ENCODE results near the gene UBC.

Gene UBC

GRCh38 chr12:124917135-124917840, 2.8 kb upstream of the UBC start:
- Histone ChIP-seq H3K4me1 (ENCODE audit: control insufficient read depth in 2 of 2, insufficient read depth in 1 of 2, low read depth in 1 of 2, low read length in 2 of 2) (peaks cover 31 to 34% of the 10 kb centered on the region in 2 donors), H3K27me3 (ENCODE audit: control insufficient read depth in 3 of 3, insufficient read depth in 3 of 3, low read depth in 1 of 3, low read length in 3 of 3) (no peaks in the 10 kb centered on the region), H2AFZ (ENCODE audit: low read length) (peak overlapping the region; percentile 68), H3K36me3 (replicated peaks in 1 of 2; ENCODE audit: control insufficient read depth in 2 of 2, insufficient read depth in 2 of 2, low read length in 2 of 2) (peaks cover 7 to 19% of the 10 kb centered on the region in 2 donors), H3K4me2 (ENCODE audit: insufficient read depth, low read length, poor library complexity, severe bottlenecking) (peak overlapping the region; percentile 70), H3K14ac (ENCODE audit: low read length) (no peak overlapping the region), H4K8ac (ENCODE audit: low read depth, low read length) (no peak overlapping the region), H3K23ac (ENCODE audit: low read depth, low read length, poor library complexity) (no peak overlapping the region), H2BK120ac (ENCODE audit: low read depth, low read length) (no peak overlapping the region), H3K79me1 (ENCODE audit: low read depth, low read length) (peaks cover 7% of the 10 kb centered on the region), H2BK5ac (ENCODE audit: low read length) (no peak overlapping the region), H2BK15ac (ENCODE audit: low read length) (no peak overlapping the region), H3K4me3 (ENCODE audit: low read length in 2 of 2) (peak overlapping the region in 1 of 2 donors; percentile 42), H3K9me3 (replicated peaks in 1 of 2; ENCODE audit: control insufficient read depth in 2 of 2, insufficient read depth in 1 of 2, low read depth in 1 of 2, low read length in 2 of 2) (no peaks in the 10 kb centered on the region), H3K9ac (ENCODE audit: low read depth, low read length, poor library complexity) (no peak overlapping the region), H3K4ac (ENCODE audit: low read length) (no peak overlapping the region), H3K18ac (ENCODE audit: low read length) (peak overlapping the region; percentile 92), H2AK5ac (ENCODE audit: low read depth, low read length) (no peak overlapping the region), H3K27ac (replicated peaks; ENCODE audit: low read length) (peak overlapping the region; percentile 98), H4K91ac (ENCODE audit: low read depth, low read length, poor library complexity) (no peak overlapping the region), H2BK12ac (ENCODE audit: low read length) (no peak overlapping the region)
- DNase-seq (ENCODE audit: low spot score): peak; percentile 95
- no CpG with 5 or more reads among the region's 19 CpGs for WGBS, 2 donors (ENCODE audit: extremely low coverage in 2 of 2, insufficient read length in 2 of 2, insufficient replicate concordance in 1 of 2)

DNA sequence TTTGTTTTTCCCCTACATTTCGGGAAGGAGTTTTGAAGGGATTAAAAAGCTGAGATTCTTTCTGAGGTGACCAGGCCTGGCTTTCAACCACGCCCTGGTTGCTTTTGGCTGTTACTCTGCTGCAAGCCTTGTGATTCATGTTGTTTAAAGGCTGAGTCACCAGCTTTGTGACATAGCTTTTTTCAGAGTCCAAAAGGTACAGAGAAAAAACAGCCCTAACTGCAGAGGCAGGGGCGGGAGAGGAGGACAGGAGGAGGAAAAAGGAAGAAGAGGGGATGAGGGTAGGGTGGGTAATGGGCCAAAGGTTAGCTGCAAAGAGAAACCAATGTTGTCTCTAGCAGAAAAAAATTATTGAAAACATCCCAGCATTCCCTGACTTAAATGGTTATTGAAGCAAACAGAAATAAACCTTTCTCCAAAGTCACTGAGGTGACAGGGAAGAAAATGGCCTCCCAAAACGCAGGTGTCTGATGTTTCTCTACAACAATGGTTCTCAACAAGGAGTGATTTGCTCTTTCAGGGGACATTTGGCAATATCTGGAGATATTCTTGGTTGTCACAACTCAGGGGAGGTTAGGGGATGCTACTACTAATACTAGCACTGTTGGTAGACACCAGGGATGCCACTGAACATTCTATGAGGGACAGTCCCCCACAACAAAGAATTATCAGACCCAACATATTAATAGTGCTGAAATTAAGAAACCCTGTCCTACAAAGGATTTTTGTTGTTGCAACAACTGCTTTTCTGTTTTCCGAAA, 2.1 kb upstream of the UBC start:
- no peak overlapping the region for H3K4ac ChIP-seq (ENCODE audit: low read length)
- no peak overlapping the region for H2AK5ac ChIP-seq (ENCODE audit: low read depth, low read length)
- no peak for DNase-seq (ENCODE audit: low spot score)
- no peak overlapping the region for H2BK5ac ChIP-seq (ENCODE audit: low read length)
- peak overlapping the region; percentile 30 for H3K18ac ChIP-seq (ENCODE audit: low read length)
- no peaks in the 10 kb centered on the region for H3K27me3 ChIP-seq (ENCODE audit: control insufficient read depth in 3 of 3, insufficient read depth in 3 of 3, low read depth in 1 of 3, low read length in 3 of 3)
- no CpG with 5 or more reads among the region's 5 CpGs for WGBS, 2 donors (ENCODE audit: extremely low coverage in 2 of 2, insufficient read length in 2 of 2, insufficient replicate concordance in 1 of 2)
- peaks cover 7% of the 10 kb centered on the region for H3K79me1 ChIP-seq (ENCODE audit: low read depth, low read length)
- H3K36me3 ChIP-seq (replicated peaks in 1 of 2; ENCODE audit: control insufficient read depth in 2 of 2, insufficient read depth in 2 of 2, low read length in 2 of 2): peaks cover 9 to 21% of the 10 kb centered on the region in 2 donors
- no peaks in the 10 kb centered on the region for H3K9me3 ChIP-seq (replicated peaks in 1 of 2; ENCODE audit: control insufficient read depth in 2 of 2, insufficient read depth in 1 of 2, low read depth in 1 of 2, low read length in 2 of 2)
- peaks cover 29 to 34% of the 10 kb centered on the region in 2 donors for H3K4me1 ChIP-seq (ENCODE audit: control insufficient read depth in 2 of 2, insufficient read depth in 1 of 2, low read depth in 1 of 2, low read length in 2 of 2)
- H3K4me2 ChIP-seq (ENCODE audit: insufficient read depth, low read length, poor library complexity, severe bottlenecking): peak overlapping the region; percentile 23
- no peak overlapping the region for H3K9ac ChIP-seq (ENCODE audit: low read depth, low read length, poor library complexity)
- H3K14ac ChIP-seq (ENCODE audit: low read length): no peak overlapping the region
- H3K27ac ChIP-seq (replicated peaks; ENCODE audit: low read length): peak overlapping the region; percentile 94
- H2AFZ ChIP-seq (ENCODE audit: low read length): peak overlapping the region; percentile 31
- H2BK120ac ChIP-seq (ENCODE audit: low read depth, low read length): no peak overlapping the region
- no peak overlapping the region for H2BK12ac ChIP-seq (ENCODE audit: low read length)
- H2BK15ac ChIP-seq (ENCODE audit: low read length): no peak overlapping the region
- H4K8ac ChIP-seq (ENCODE audit: low read depth, low read length): no peak overlapping the region
- H4K91ac ChIP-seq (ENCODE audit: low read depth, low read length, poor library complexity): no peak overlapping the region
- peak overlapping the region in 1 of 2 donors; percentile 42 for H3K4me3 ChIP-seq (ENCODE audit: low read length in 2 of 2)
- no peak overlapping the region for H3K23ac ChIP-seq (ENCODE audit: low read depth, low read length, poor library complexity)

DNA sequence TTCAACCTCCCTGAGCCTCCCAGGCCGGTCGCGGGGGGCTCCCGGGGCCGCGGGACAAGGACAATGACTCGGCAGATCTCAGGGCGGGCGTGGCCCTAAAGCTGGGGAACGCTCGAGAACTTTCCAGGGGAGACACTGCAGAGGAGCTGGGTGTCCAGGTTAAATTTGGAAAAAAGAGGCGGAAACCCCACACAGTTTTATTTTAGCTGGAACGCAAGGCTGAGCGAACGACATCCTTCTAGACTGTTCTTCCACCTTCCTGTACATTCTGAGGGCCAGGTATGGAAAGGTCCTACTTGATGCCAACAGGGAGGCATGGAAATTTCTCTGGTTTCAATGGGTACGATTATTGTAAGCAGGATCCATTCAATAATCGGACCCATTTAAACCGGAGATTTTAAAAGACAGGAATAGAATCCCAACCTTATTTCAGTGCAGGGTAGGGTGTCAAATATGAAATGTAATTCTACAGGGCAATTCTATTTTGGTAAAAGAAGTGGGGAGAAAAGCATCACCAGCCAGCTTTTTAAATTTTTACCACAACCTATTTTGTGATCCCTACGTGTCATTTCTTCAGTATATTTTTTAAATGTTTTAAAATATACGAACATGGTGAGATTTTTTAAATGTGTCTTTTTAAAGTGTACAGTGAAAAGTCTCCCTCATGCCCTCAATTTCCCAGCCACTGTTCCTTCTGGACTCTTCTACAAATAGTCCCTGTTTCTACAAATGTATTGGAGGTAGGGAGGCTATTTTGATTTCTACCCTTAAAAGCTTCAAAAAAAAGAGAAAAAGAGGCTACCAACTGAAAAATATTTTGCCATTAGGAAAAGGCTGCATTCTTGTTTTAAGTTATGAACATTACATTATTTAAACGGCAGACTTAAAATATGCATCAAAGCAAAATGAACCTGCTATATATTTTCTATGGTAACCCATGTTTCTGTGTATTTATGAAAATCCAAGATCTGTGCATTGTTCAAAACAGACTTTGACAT, 1.1 kb upstream of the UBC start:
- Histone ChIP-seq H3K27me3 (ENCODE audit: control insufficient read depth in 3 of 3, insufficient read depth in 3 of 3, low read depth in 1 of 3, low read length in 3 of 3) (no peaks in the 10 kb centered on the region), H2BK12ac (ENCODE audit: low read length) (no peak overlapping the region), H3K4me2 (ENCODE audit: insufficient read depth, low read length, poor library complexity, severe bottlenecking) (peak overlapping the region; percentile 70), H2BK5ac (ENCODE audit: low read length) (peak overlapping the region; percentile 99), H3K4me3 (ENCODE audit: low read length in 2 of 2) (peak overlapping the region; percentile 99), H4K8ac (ENCODE audit: low read depth, low read length) (no peak overlapping the region), H3K4me1 (ENCODE audit: control insufficient read depth in 2 of 2, insufficient read depth in 1 of 2, low read depth in 1 of 2, low read length in 2 of 2) (peaks cover 21 to 30% of the 10 kb centered on the region in 2 donors), H2BK15ac (ENCODE audit: low read length) (peak overlapping the region; percentile 37), H3K18ac (ENCODE audit: low read length) (peak overlapping the region; percentile 95), H3K23ac (ENCODE audit: low read depth, low read length, poor library complexity) (no peak overlapping the region), H3K27ac (replicated peaks; ENCODE audit: low read length) (peak overlapping the region; percentile 49), H2AK5ac (ENCODE audit: low read depth, low read length) (peak overlapping the region; percentile 3), H2BK120ac (ENCODE audit: low read depth, low read length) (peak overlapping the region; percentile 88), H3K14ac (ENCODE audit: low read length) (no peak overlapping the region), H3K4ac (ENCODE audit: low read length) (no peak overlapping the region), H3K9me3 (replicated peaks in 1 of 2; ENCODE audit: control insufficient read depth in 2 of 2, insufficient read depth in 1 of 2, low read depth in 1 of 2, low read length in 2 of 2) (no peaks in the 10 kb centered on the region), H3K9ac (ENCODE audit: low read depth, low read length, poor library complexity) (peak overlapping the region; percentile 88), H2AFZ (ENCODE audit: low read length) (peak overlapping the region; percentile 100), H3K79me1 (ENCODE audit: low read depth, low read length) (peaks cover 7% of the 10 kb centered on the region), H4K91ac (ENCODE audit: low read depth, low read length, poor library complexity) (no peak overlapping the region), H3K36me3 (replicated peaks in 1 of 2; ENCODE audit: control insufficient read depth in 2 of 2, insufficient read depth in 2 of 2, low read length in 2 of 2) (peaks cover 18 to 32% of the 10 kb centered on the region in 2 donors)
- no peak for DNase-seq (ENCODE audit: low spot score)
- no CpG with 5 or more reads among the region's 21 CpGs for WGBS, 2 donors (ENCODE audit: extremely low coverage in 2 of 2, insufficient read length in 2 of 2, insufficient replicate concordance in 1 of 2)

Measured in neuronal stem cell (in vitro differentiated cells).